GM10266 (cell line): ENCODE results near the gene SGSH.

Experiments used
- DNase-seq: peaks from one replicate; pipeline ENCODE4 v3.0.0; 2012; ENCODE audit errors: extremely low spot score
- CTCF ChIP-seq: IDR thresholded peaks from 2 replicates; pipeline ENCODE4 v1.5.1; 2012; ENCODE audit warnings: mild to moderate bottlenecking, low read depth; ENCODE audit not compliant: control insufficient read depth, insufficient read depth; ENCODE audit errors: missing control alignments

Gene SGSH

GRCh38 chr17:80196652-80197051 lies 23.5 kb downstream of the SGSH start:
- TF ChIP-seq CTCF: no peak
- DNase-seq: no peak

GRCh38 chr17:80195671-80196529 lies 24.2 kb downstream of the SGSH start:
- TF ChIP-seq CTCF: peak; percentile 92
- peak; percentile 60 for DNase-seq

- no peak for TF ChIP-seq CTCF
Observed at GRCh38 chr17:80195141-80195540, 25.0 kb downstream of the SGSH start.

GRCh38 chr17:80191865-80192661 lies 28.1 kb downstream of the SGSH start:
- TF ChIP-seq CTCF: no peak
- no peak for DNase-seq

More at GRCh38 chr17:80195141-80195540, 25.0 kb downstream of the SGSH start:
- no peak for DNase-seq

GRCh38 chr17:80191192-80191591 lies 28.9 kb downstream of the SGSH start:
- TF ChIP-seq CTCF: no peak
- no peak for DNase-seq

- DNase-seq: no peak
- TF ChIP-seq CTCF: no peak
Observed at GRCh38 chr17:80190716-80191115, 29.4 kb downstream of the SGSH start.
